Nephron (organoid): Measurements from ENCODE around the gene BAD.
A peak's percentile ranks its signal among the peaks of the same experiment; 100 is the strongest.

Experiments
- H3K27ac Mint-ChIP-seq, 3 experiments: 2 replicates each; pipeline ENCODE4 v1.8.0; 2020; ENCODE audit warnings: mixed read lengths in 3 of 3, mild to moderate bottlenecking in 2 of 3, moderate library complexity in 1 of 3
- H3K27me3 Mint-ChIP-seq: 2 replicates; pipeline ENCODE4 v1.8.0; 2021; ENCODE audit warnings: low read depth, mild to moderate bottlenecking, moderate library complexity, mixed read lengths
- H3K36me3 Mint-ChIP-seq: 2 replicates; pipeline ENCODE4 v1.8.0; 2020; ENCODE audit warnings: low read depth, mixed read lengths
- H3K4me1 Mint-ChIP-seq: 2 replicates; pipeline ENCODE4 v1.8.0; 2020; ENCODE audit warnings: mixed read lengths
- H3K4me3 Mint-ChIP-seq, 3 experiments: 2 replicates each; pipeline ENCODE4 v1.8.0; 2020; ENCODE audit warnings: mild to moderate bottlenecking in 3 of 3, mixed read lengths in 3 of 3, moderate library complexity in 2 of 3
- H3K9me3 Mint-ChIP-seq: 2 replicates; pipeline ENCODE4 v1.8.0; 2020; ENCODE audit warnings: mixed read lengths
- TF ChIP-seq, protein P1 (sequence below), 3 experiments: fragments of 200-600 bp; sonication (generic); IDR thresholded peaks; one replicate each; pipeline ENCODE4 v1.5.0; 2021; ENCODE audit warnings: antibody characterized with exemption in 3 of 3; ENCODE audit not compliant: unreplicated experiment in 3 of 3

BAD gene

DNA sequence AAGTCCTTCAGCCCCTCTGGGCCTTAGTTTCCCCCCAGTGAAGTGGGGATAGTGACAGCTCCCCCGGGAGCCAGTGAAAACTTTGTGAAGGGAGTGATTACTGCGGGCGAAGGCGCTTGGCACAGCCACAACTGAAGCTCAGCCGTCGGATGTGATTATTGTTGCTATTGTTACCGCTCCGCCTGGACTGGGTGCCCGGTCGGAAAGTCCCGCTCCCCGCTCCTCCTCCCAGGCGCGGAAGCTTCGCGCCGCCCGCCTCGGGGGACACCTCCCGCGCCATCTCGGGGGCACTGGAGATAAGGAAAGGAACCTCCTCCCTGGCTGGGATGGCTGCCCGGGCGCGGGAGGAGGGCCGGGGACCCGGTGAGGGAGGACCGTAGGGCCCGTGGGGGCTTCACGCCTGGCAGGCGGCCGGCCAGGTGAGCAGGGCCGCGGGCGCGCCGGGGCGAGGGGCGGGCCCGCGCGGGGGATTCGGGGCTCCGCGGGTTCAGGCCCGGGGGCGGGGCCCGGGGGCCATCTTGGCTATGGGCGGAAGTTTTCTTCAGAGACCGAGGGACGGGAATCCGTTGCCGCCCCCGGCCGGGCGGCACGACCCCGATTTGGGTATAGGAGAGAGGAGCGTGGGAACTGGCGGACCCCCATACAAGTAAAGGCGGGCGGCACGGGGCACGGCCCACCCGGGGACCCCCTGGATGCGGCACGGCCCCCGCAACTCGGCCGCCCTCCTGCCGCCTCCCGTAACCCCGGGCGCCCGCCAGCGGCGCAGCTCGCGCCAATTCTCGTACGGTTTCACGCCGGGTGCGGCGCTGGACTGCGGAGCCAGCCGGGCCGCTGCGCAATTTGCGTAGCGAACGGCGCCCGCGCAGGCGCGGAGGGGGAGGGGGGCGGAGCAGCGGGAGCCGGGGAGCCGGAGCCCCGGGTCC lies 758 bp upstream of the BAD start, which contains the start of gene GPR137:
Gene GPR137 (plus strand): TSS at position 887 of the 923 bp plus-strand sequence. CDS start 677 bp downstream, outside the sequence.
- no peaks in the 10 kb centered on the region for H3K9me3 Mint-ChIP-seq
- peaks cover 23% of the 10 kb centered on the region for H3K27me3 Mint-ChIP-seq
- H3K4me3 Mint-ChIP-seq: peak within 1 kb of the TSS; percentile 92 to 93 (median 93)
- peaks cover 8% of the 10 kb centered on the region for H3K4me1 Mint-ChIP-seq
- H3K36me3 Mint-ChIP-seq: peaks cover 22% of the 10 kb centered on the region
- H3K27ac Mint-ChIP-seq: peak within 1 kb of the TSS; percentile 54 to 89 (median 88)
- TF ChIP-seq, protein P1, sequence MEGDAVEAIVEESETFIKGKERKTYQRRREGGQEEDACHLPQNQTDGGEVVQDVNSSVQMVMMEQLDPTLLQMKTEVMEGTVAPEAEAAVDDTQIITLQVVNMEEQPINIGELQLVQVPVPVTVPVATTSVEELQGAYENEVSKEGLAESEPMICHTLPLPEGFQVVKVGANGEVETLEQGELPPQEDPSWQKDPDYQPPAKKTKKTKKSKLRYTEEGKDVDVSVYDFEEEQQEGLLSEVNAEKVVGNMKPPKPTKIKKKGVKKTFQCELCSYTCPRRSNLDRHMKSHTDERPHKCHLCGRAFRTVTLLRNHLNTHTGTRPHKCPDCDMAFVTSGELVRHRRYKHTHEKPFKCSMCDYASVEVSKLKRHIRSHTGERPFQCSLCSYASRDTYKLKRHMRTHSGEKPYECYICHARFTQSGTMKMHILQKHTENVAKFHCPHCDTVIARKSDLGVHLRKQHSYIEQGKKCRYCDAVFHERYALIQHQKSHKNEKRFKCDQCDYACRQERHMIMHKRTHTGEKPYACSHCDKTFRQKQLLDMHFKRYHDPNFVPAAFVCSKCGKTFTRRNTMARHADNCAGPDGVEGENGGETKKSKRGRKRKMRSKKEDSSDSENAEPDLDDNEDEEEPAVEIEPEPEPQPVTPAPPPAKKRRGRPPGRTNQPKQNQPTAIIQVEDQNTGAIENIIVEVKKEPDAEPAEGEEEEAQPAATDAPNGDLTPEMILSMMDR (IDR thresholded peaks at IDR 0.05; ENCODE audit: unreplicated experiment in 3 of 3): no peak

DNA sequence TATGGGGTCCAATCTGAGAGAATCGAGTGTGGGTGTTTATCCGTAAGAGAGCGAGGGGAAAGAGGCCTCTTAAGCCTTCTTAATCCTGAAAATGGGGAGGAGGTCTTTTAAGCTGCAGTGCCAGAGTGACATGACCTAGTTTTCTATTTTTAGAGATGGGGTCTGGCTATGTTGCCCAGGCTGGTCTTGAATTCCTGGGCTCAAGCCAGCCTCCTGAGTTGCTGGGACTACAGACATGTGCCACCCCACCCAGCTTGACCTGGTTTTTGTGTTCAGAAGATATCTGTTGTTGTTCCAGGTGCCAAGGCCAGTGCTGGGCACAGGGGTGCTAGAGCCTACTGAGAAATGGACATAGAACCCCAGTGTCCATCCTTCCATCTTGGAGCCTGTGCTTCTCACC lies 1.4 kb downstream of the BAD start:
- Mint-ChIP-seq H3K36me3 (peaks cover 24% of the 10 kb centered on the region), H3K27ac (no peak overlapping the region), H3K4me3 (peak overlapping the region; percentile 85 to 90 (median 88)), H3K27me3 (peaks cover 3% of the 10 kb centered on the region), H3K9me3 (no peaks in the 10 kb centered on the region), H3K4me1 (peaks cover 12% of the 10 kb centered on the region)
- TF ChIP-seq, protein P1 (IDR thresholded peaks at IDR 0.05; ENCODE audit: unreplicated experiment in 3 of 3): no peak

DNA sequence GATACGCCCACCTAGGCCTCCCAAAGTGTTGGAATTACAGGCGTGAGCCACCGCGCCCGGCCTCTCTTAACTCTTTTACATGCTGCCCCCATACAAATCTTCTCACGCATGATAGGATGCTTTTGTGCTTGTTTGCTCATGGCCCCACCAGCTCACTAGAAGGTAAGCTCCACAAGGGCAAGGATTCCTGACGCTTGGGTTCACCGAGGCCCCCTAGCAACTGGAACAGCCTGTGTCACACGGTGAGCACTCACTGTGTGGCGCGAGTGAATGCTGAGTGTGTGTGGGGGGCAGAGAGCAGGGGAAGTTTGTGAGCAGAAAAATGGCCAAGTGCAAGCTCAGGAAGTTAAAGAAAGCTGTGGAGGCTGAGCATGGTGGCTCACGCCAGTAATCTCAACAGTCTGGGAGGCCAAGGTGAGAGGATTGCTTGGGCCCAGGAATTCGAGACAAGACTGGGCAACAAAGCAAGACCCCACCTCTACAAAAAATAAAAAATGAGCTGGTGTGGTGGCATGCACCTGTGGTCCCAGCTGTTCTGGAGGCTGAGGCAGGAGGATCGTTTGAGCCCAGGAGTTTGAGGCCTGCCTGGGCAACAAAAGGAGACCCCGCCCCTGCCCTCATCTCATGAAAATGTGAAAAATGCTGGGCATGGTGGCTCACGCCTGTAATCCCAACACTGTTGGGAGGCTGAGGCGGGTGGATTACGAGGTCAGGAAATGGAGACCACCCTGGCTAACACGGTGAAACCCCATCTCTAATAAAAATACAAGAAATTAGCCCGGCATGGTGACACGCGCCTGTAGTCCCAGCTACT lies 2.3 kb downstream of the BAD start:
- peak overlapping the region; percentile 49 to 75 (median 56) for H3K4me3 Mint-ChIP-seq
- H3K36me3 Mint-ChIP-seq: peaks cover 24% of the 10 kb centered on the region
- H3K9me3 Mint-ChIP-seq: no peaks in the 10 kb centered on the region
- no peak overlapping the region for H3K27ac Mint-ChIP-seq
- H3K4me1 Mint-ChIP-seq: peaks cover 12% of the 10 kb centered on the region
- TF ChIP-seq, protein P1 (IDR thresholded peaks at IDR 0.05; ENCODE audit: unreplicated experiment in 3 of 3): no peak
- no peaks in the 10 kb centered on the region for H3K27me3 Mint-ChIP-seq

DNA sequence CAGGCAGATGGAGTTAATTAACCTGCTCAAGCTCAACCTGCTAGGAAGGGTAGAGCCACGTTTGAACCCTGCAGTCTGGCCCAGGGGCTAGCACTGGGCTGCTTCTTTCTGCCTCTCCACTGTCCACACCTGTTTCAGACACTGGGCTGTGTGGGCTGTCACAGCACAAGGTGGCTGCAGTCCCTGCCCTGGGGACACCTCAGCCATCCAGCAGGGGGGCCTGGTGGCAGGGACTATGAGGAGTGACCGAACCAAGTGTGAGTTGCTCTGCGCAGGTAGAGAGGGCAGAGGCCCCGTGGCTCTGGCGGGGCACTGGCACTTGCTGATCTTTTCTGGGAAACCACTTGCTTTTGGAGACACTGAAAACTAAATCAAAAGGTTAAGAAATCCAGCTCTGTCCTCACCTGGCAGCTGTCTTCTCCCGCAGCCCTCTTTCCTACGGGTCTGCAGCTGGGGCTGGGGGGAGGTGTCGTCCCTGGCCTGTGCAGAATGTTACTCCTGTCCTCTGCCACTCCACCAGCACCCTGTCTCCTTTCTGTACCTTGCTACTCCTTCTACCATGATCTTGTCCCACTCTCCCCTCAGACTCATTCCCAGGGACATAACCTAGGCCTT lies 5.8 kb downstream of the BAD start:
- peak overlapping the region in 1 of 3 experiments; percentile 16 for H3K27ac Mint-ChIP-seq

DNA sequence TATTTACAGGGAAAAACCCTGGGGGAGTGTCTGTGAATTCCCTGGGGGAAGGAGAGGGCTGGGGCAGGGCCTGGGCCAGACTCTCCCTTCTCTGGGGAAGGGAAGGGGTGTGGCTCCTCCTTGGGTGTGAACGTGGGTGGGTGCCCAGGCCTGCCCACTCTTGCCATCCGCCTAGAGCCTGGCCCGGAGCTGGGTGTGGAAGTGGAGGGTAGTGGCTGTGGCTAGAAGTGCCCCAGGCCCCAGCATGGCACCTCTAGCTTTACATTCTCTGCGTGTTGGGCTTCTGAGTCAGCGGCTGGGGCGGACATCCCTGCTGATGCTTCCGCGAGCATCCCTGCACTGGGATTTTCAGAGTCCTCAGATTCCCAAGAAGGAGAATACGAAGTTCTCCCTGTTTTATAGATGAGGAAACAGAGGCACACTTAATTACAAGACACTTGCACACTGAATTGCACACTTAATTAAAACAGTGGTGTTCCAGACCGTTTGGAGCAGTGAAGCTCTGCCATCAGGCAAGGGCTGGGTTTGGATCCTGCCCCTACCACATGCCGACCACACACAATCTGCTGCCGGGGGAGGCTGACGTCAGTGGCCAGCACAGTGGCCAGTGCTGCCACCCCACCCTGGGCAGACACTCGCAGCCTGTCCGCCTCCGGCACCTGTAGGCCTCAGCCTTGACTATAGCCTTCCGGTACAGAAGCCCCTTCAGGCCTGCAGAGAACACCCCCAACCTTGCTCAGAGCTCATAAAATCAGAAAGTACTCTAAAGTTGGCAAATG lies 7.6 kb downstream of the BAD start:
- H3K4me1 Mint-ChIP-seq: peaks cover 4% of the 10 kb centered on the region
- TF ChIP-seq, protein P1 (IDR thresholded peaks at IDR 0.05; ENCODE audit: unreplicated experiment in 3 of 3): no peak

More for the DNA sequence above, 5.8 kb downstream of the BAD start:
- H3K27me3 Mint-ChIP-seq: no peaks in the 10 kb centered on the region
- H3K9me3 Mint-ChIP-seq: no peaks in the 10 kb centered on the region
- H3K4me3 Mint-ChIP-seq: no peak overlapping the region
- peaks cover 4% of the 10 kb centered on the region for H3K4me1 Mint-ChIP-seq
- peaks cover 24% of the 10 kb centered on the region for H3K36me3 Mint-ChIP-seq
- TF ChIP-seq, protein P1 (IDR thresholded peaks at IDR 0.05; ENCODE audit: unreplicated experiment in 3 of 3): no peak

More for the DNA sequence above, 7.6 kb downstream of the BAD start:
- no peak overlapping the region for H3K4me3 Mint-ChIP-seq
- no peaks in the 10 kb centered on the region for H3K27me3 Mint-ChIP-seq
- no peaks in the 10 kb centered on the region for H3K9me3 Mint-ChIP-seq
- H3K27ac Mint-ChIP-seq: no peak overlapping the region
- peaks cover 18% of the 10 kb centered on the region for H3K36me3 Mint-ChIP-seq
